CD14-positive monocyte (primary cell): ENCODE measurements around the gene KCNMA1. TPM values are rescaled to one million over a fixed set of nuclear protein-coding genes. Genes with fewer than 3 reads are reported as not detected.

Source experiments
- DNase-seq, 3 donors: peaks; one replicate each; pipeline ENCODE4 v3.0.0-alpha.2; 2011 to 2022
- H2AFZ ChIP-seq: 2 replicates; pipeline ENCODE4 v1.6.0; 2012; ENCODE audit warnings: mild to moderate bottlenecking, low read depth, low read length, inconsistent platforms; ENCODE audit not compliant: insufficient read depth, poor library complexity, severe bottlenecking
- H3K27ac ChIP-seq, 2 donors: 1 replicate in 1 of 2; 2 replicates in 1 of 2; pipeline ENCODE4 v1.5.1; 2012 to 2013; ENCODE audit warnings: low read length in 2 of 2, control low read depth in 1 of 2, inconsistent platforms in 1 of 2, low read depth in 1 of 2, mild to moderate bottlenecking in 1 of 2
- H3K27me3 ChIP-seq, 2 donors: one replicate each; pipeline versions ENCODE4 v1.6.0 to v1.6.1; 2011 to 2013; ENCODE audit warnings: low read length in 2 of 2; ENCODE audit not compliant: control insufficient read depth in 2 of 2, insufficient read depth in 2 of 2
- H3K36me3 ChIP-seq, 2 donors: replicated peaks in 1 of 2; 1 replicate in 1 of 2; 2 replicates in 1 of 2; pipeline versions ENCODE4 v1.5.1 to v1.6.1; 2012 to 2013; ENCODE audit warnings: low read length in 2 of 2, control low read depth in 1 of 2, inconsistent platforms in 1 of 2, mild to moderate bottlenecking in 1 of 2; ENCODE audit not compliant: insufficient read depth in 2 of 2, control insufficient read depth in 1 of 2
- H3K4me1 ChIP-seq, 2 donors: 1 replicate in 1 of 2; 2 replicates in 1 of 2; pipeline versions ENCODE4 v1.5.1 to v1.6.1; 2012 to 2013; ENCODE audit warnings: low read length in 2 of 2, control low read depth in 1 of 2, inconsistent platforms in 1 of 2, mild to moderate bottlenecking in 1 of 2, moderate library complexity in 1 of 2; ENCODE audit not compliant: insufficient read depth in 2 of 2, control insufficient read depth in 1 of 2
- H3K4me2 ChIP-seq: replicated peaks from 2 replicates; pipeline ENCODE3; 2012; ENCODE audit warnings: low read length, moderate library complexity, mild to moderate bottlenecking; ENCODE audit not compliant: poor library complexity, severe bottlenecking; ENCODE audit errors: extremely low read depth
- H3K4me3 ChIP-seq, 3 experiments: fragments of 200-600 bp in 1 of 3; sonication (generic) in 1 of 3; replicated peaks in 1 of 3; 1 replicate in 2 of 3; 2 replicates in 1 of 3; pipeline ENCODE4 v1.5.1; 2011 to 2013; ENCODE audit warnings: low read length in 3 of 3, mild to moderate bottlenecking in 3 of 3, control low read depth in 2 of 3, low read depth in 2 of 3, inconsistent platforms in 1 of 3, moderate library complexity in 1 of 3
- H3K79me2 ChIP-seq: 2 replicates; pipeline ENCODE4 v1.6.0; 2012; ENCODE audit warnings: mild to moderate bottlenecking, control low read depth, inconsistent platforms, low read length, moderate library complexity; ENCODE audit not compliant: insufficient read depth
- H3K9ac ChIP-seq: 2 replicates; pipeline ENCODE4 v1.6.0; 2017; ENCODE audit warnings: low read length, mild to moderate bottlenecking; ENCODE audit not compliant: insufficient read depth, poor library complexity, severe bottlenecking
- H3K9me3 ChIP-seq, 2 donors: replicated peaks in 1 of 2; 1 replicate in 1 of 2; 2 replicates in 1 of 2; pipeline versions ENCODE4 v1.5.1 to v1.6.1; 2012 to 2013; ENCODE audit warnings: low read length in 2 of 2, control low read depth in 1 of 2; ENCODE audit not compliant: control insufficient read depth in 1 of 2, insufficient read depth in 1 of 2
- H4K20me1 ChIP-seq: 2 replicates; pipeline ENCODE4 v1.6.0; 2012; ENCODE audit warnings: mild to moderate bottlenecking, low read length, control low read depth, moderate library complexity; ENCODE audit not compliant: insufficient read depth
- H3K27ac Mint-ChIP-seq, 7 donors: one replicate each; pipeline ENCODE4 v1.8.0; 2020; ENCODE audit warnings: mild to moderate bottlenecking in 7 of 7, mixed read lengths in 7 of 7, moderate library complexity in 6 of 7, inconsistent platforms in 2 of 7
- H3K27me3 Mint-ChIP-seq, 3 donors: one replicate each; pipeline ENCODE4 v1.8.0; 2021 to 2022; ENCODE audit warnings: low read depth in 3 of 3, mild to moderate bottlenecking in 3 of 3, mixed read lengths in 3 of 3, moderate library complexity in 3 of 3, inconsistent platforms in 1 of 3
- H3K36me3 Mint-ChIP-seq, 2 donors: one replicate each; pipeline ENCODE4 v1.8.0; 2020; ENCODE audit warnings: mixed read lengths in 2 of 2, inconsistent platforms in 1 of 2, mild to moderate bottlenecking in 1 of 2
- H3K4me1 Mint-ChIP-seq: one replicate; pipeline ENCODE4 v1.8.0; 2020; ENCODE audit warnings: mild to moderate bottlenecking, mixed read lengths
- H3K4me3 Mint-ChIP-seq, 2 donors: one replicate each; pipeline ENCODE4 v1.8.0; 2020; ENCODE audit warnings: mild to moderate bottlenecking in 2 of 2, mixed read lengths in 2 of 2, moderate library complexity in 1 of 2
- H3K9me3 Mint-ChIP-seq, 7 donors: one replicate each; pipeline ENCODE4 v1.8.0; 2020 to 2022; ENCODE audit warnings: mixed read lengths in 7 of 7, mild to moderate bottlenecking in 6 of 7, moderate library complexity in 6 of 7, inconsistent platforms in 2 of 7
- WGBS: methylation state at CpG from one replicate; pipeline ENCODE4 v1.1.5; 2013; ENCODE audit warnings: missing lambda C conversion rate; ENCODE audit not compliant: insufficient coverage; 5-methylcytosine and 5-hydroxymethylcytosine counted together
- intact Hi-C, 2 donors: fragments of 100-400 bp; cut with micrococcal nuclease; formaldehyde crosslinking; loops; one replicate each; pipeline versions ENCODE4 v1.15.0 to v1.15.1; 2023
- polyA plus RNA-seq, 3 donors: library from polyadenylated mRNA; depleted of rRNA in 1 of 3; unstranded in 2 of 3; stranded (reverse) in 1 of 3; fragments of 300-500 nt in 2 of 3; fragments of >200 nt in 1 of 3; fragmentation: Illumina TruSeq in 2 of 3; gene quantifications; 1 replicate in 2 of 3; 2 replicates in 1 of 3; pipeline ENCODE4 v1.2.3, GENCODE V29; 2012 to 2021
- TF ChIP-seq, protein P1 (sequence below): fragments of 200-600 bp; IDR thresholded peaks from one replicate; pipeline ENCODE4 v1.8.0; 2022; ENCODE audit warnings: antibody characterized with exemption, mild to moderate bottlenecking

Gene KCNMA1
- polyA plus RNA-seq, 3 donors, result 0.11 to 1.0 TPM; not detected in 1

DNA sequence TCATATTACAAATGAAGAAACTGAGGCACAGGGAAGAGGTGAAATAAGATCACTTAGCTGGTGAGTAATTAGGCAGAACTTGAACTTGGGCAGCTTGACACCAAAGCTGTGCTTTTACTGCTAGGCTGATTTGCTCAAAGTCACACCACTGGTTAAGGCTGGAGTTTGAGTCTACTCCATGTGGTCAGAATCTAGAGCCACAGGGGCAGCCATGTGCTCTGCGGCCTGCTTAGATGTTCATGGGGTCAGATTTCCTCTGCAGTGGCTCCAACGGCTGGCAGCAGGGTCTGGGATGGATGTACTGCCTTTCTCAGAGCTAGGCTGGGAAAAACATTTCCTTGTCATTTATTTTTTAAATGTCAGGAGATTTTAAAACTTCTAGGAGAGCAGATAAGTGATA lies 417.5 kb downstream of the KCNMA1 start:
- no peaks in the 10 kb centered on the region for H4K20me1 ChIP-seq
- DNase-seq, result no peak
- no peak overlapping the region for H3K9ac ChIP-seq
- H3K4me1 ChIP-seq, result peaks cover 26 to 27% of the 10 kb centered on the region in 2 donors
- TF ChIP-seq, protein P1, sequence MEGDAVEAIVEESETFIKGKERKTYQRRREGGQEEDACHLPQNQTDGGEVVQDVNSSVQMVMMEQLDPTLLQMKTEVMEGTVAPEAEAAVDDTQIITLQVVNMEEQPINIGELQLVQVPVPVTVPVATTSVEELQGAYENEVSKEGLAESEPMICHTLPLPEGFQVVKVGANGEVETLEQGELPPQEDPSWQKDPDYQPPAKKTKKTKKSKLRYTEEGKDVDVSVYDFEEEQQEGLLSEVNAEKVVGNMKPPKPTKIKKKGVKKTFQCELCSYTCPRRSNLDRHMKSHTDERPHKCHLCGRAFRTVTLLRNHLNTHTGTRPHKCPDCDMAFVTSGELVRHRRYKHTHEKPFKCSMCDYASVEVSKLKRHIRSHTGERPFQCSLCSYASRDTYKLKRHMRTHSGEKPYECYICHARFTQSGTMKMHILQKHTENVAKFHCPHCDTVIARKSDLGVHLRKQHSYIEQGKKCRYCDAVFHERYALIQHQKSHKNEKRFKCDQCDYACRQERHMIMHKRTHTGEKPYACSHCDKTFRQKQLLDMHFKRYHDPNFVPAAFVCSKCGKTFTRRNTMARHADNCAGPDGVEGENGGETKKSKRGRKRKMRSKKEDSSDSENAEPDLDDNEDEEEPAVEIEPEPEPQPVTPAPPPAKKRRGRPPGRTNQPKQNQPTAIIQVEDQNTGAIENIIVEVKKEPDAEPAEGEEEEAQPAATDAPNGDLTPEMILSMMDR, result no peak
- no peaks in the 10 kb centered on the region for H3K36me3 ChIP-seq
- intact Hi-C loops, result no loop called here
- H3K4me3 ChIP-seq, result no peak overlapping the region
- peaks cover 0 to 2% (median 0%) of the 10 kb centered on the region in 7 donors for H3K9me3 Mint-ChIP-seq
- no peak overlapping the region for H2AFZ ChIP-seq
- H3K27ac ChIP-seq, result no peak overlapping the region
- H3K9me3 ChIP-seq, result no peaks in the 10 kb centered on the region
- H3K4me2 ChIP-seq, result no peak overlapping the region
- peaks cover 0 to 3% of the 10 kb centered on the region in 2 donors for H3K27me3 ChIP-seq
- H3K4me3 Mint-ChIP-seq, result peak overlapping the region in 1 of 2 donors; percentile 36
- 83% methylated on average over 2 of the region's 2 CpGs for WGBS
- peak overlapping the region in 1 of 7 donors; percentile 35 for H3K27ac Mint-ChIP-seq
- no peaks in the 10 kb centered on the region for H3K36me3 Mint-ChIP-seq
- no peaks in the 10 kb centered on the region for H3K79me2 ChIP-seq
- peaks cover 19% of the 10 kb centered on the region for H3K4me1 Mint-ChIP-seq
- peaks cover 5 to 14% (median 6%) of the 10 kb centered on the region in 3 donors for H3K27me3 Mint-ChIP-seq

DNA sequence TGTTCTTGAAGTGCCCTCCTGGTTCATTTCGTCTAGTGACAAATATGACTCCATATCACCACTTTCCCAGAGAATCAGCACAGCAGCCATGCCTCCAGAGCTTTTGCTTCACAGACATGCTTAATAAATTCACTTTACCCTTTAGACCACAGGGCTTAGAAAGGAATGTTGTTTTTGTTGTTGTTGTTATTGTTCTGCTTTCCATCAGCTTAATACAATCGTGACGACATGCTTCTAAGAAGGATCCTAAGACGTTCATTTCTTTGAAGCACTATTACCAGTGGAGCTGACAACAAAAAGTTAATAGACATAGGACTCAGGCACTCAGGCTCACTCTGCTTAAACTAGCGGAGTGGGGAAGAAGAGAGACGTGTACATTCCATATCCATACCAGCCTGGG lies 418.6 kb downstream of the KCNMA1 start:
- Histone ChIP-seq H2AFZ (no peak overlapping the region), H3K36me3 (no peaks in the 10 kb centered on the region), H3K9me3 (no peaks in the 10 kb centered on the region), H3K79me2 (no peaks in the 10 kb centered on the region), H3K27me3 (peaks cover 0 to 3% of the 10 kb centered on the region in 2 donors), H4K20me1 (no peaks in the 10 kb centered on the region), H3K4me3 (no peak overlapping the region), H3K9ac (no peak overlapping the region), H3K4me1 (peaks cover 31 to 33% of the 10 kb centered on the region in 2 donors), H3K27ac (no peak overlapping the region), H3K4me2 (no peak overlapping the region)
- TF ChIP-seq, protein P1, result no peak
- H3K9me3 Mint-ChIP-seq, result peaks cover 0 to 2% (median 0%) of the 10 kb centered on the region in 7 donors
- no peak overlapping the region for H3K4me3 Mint-ChIP-seq
- intact Hi-C loops, result no loop called here
- no peaks in the 10 kb centered on the region for H3K36me3 Mint-ChIP-seq
- no peak for DNase-seq
- no CpG with 5 or more reads among the region's 6 CpGs for WGBS
- H3K27me3 Mint-ChIP-seq, result peaks cover 0 to 5% (median 3%) of the 10 kb centered on the region in 3 donors
- H3K27ac Mint-ChIP-seq, result no peak overlapping the region
- H3K4me1 Mint-ChIP-seq, result peaks cover 14% of the 10 kb centered on the region
